Measurements from ENCODE around the gene TAF15. TPM values are rescaled to one million over a fixed set of nuclear protein-coding genes. Genes with fewer than 3 reads are reported as not detected.

The TAF15 gene
- total and polyA plus RNA-seq, 2 of the 13 experiments (the other 11 are each of a cell fraction or from before 2014, with no cell fraction given), result 25.2 to 26.5 TPM

DNA sequence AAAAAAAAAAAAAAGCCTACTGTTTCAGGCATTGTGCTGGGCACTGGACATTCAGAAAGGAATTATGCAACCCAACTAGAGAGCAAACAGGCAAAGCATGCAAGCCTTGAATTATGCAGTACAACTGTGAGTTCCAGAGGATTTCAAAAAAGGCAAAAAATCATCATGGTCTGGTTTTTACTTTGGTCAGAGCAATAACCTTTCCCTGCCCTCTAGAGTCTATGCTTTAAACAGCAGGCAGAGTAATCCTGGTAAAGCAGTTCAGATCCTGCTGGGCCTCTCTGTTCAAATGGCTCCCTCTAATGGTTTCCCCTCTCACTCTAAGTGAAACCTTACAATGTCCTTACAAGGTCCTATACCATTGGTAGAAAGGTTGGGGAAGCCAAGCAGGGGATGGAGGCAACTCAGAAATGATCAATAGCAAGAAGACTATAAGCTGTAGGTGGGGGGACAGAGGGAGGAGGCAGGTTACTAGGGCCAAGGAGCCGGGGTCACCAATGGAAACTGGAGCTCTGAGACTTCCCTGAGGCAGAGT is 4.6 kb upstream of the TAF15 start (continued):
- TF ChIP-seq TFDP2 (CRISPR knock-in tag; IDR thresholded peaks at IDR 0.05) (no peak), THAP11 (CRISPR knock-in tag; IDR thresholded peaks at IDR 0.05) (0 out of 2 replicates have a peak, but pooled peaks have one; percentile 11), ZNF17 (CRISPR knock-in tag; IDR thresholded peaks at IDR 0.05) (no peak), TERF1 (CRISPR knock-in tag; IDR thresholded peaks at IDR 0.05) (no peak), HOXA7 (CRISPR knock-in tag; IDR thresholded peaks at IDR 0.05) (no peak), RORA (CRISPR knock-in tag; IDR thresholded peaks at IDR 0.05) (no peak), CC2D1A (CRISPR knock-in tag; IDR thresholded peaks at IDR 0.05) (no peak), HIVEP1 (CRISPR knock-in tag; IDR thresholded peaks at IDR 0.05) (no peak), TARDBP (CRISPR knock-in tag; IDR thresholded peaks at IDR 0.05) (peak; percentile 31; the same call in 1 of the 2 replicates), RFX1 (IDR thresholded peaks at IDR 0.05) (no peak), RFXANK (CRISPR knock-in tag; IDR thresholded peaks at IDR 0.05) (no peak), FOSL2 (CRISPR knock-in tag; IDR thresholded peaks at IDR 0.05) (no peak), SAP130 (CRISPR knock-in tag; IDR thresholded peaks at IDR 0.05; ENCODE audit: low read depth) (peak; percentile 48; the same call in 1 of the 2 replicates), ZNF83 (CRISPR knock-in tag; IDR thresholded peaks at IDR 0.05; ENCODE audit: borderline replicate concordance) (no peak), ZNF331 (CRISPR knock-in tag; IDR thresholded peaks at IDR 0.05) (peak; percentile 40; the same call in 1 of the 2 replicates), PITX1 (CRISPR knock-in tag; IDR thresholded peaks at IDR 0.05) (no peak), ZNF644 (CRISPR knock-in tag; IDR thresholded peaks at IDR 0.05; ENCODE audit: low read depth) (0 out of 2 replicates have a peak, but pooled peaks have one; percentile 13), ZNF772 (CRISPR knock-in tag; IDR thresholded peaks at IDR 0.05) (no peak), ZNF180 (CRISPR knock-in tag; IDR thresholded peaks at IDR 0.05; ENCODE audit: borderline replicate concordance, low read depth) (no peak), DNMT3B (CRISPR knock-in tag; conservative IDR thresholded peaks at IDR 0.05) (no peak), ZNF362 (CRISPR knock-in tag; IDR thresholded peaks at IDR 0.05; ENCODE audit: borderline replicate concordance) (peak; percentile 91), HINFP (CRISPR knock-in tag; IDR thresholded peaks at IDR 0.05; ENCODE audit: low read depth) (no peak), IRF1 (CRISPR knock-in tag; IDR thresholded peaks at IDR 0.05; ENCODE audit: low read depth) (no peak), FOXJ3 (CRISPR knock-in tag; IDR thresholded peaks at IDR 0.05; ENCODE audit: borderline replicate concordance) (no peak)
- TF ChIP-seq, protein P1, sequence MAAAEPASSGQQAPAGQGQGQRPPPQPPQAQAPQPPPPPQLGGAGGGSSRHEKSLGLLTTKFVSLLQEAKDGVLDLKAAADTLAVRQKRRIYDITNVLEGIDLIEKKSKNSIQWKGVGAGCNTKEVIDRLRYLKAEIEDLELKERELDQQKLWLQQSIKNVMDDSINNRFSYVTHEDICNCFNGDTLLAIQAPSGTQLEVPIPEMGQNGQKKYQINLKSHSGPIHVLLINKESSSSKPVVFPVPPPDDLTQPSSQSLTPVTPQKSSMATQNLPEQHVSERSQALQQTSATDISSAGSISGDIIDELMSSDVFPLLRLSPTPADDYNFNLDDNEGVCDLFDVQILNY (CRISPR knock-in tag; conservative IDR thresholded peaks at IDR 0.05), result no peak
- TF ChIP-seq, protein P2, sequence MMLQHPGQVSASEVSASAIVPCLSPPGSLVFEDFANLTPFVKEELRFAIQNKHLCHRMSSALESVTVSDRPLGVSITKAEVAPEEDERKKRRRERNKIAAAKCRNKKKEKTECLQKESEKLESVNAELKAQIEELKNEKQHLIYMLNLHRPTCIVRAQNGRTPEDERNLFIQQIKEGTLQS (CRISPR knock-in tag; IDR thresholded peaks at IDR 0.05), result no peak

All from HepG2 (cell line).